ENCODE data around the gene MACC1.
"Not testable (repeated sequence)": the region's sequence is repeated elsewhere in the genome, so short reads cannot be mapped to it uniquely, and the experiment has no call there.

MACC1 gene

GRCh38 chr7:20187850-20188249 is 29.3 kb downstream of the MACC1 start:
- H3K9ac ChIP-seq (ENCODE audit: low read length); H3K9me3 ChIP-seq (ENCODE audit: control insufficient read depth, low read length); H3K27me3 ChIP-seq (ENCODE audit: control insufficient read depth, insufficient read depth, low read length); H3K36me3 ChIP-seq (ENCODE audit: control insufficient read depth, insufficient read depth, low read length); H3K4me3 ChIP-seq (ENCODE audit: low read length): not testable (repeated sequence)
- peaks cover 11% of the 10 kb centered on the region for H3K4me1 ChIP-seq (ENCODE audit: control insufficient read depth, insufficient read depth, low read length)

DNA sequence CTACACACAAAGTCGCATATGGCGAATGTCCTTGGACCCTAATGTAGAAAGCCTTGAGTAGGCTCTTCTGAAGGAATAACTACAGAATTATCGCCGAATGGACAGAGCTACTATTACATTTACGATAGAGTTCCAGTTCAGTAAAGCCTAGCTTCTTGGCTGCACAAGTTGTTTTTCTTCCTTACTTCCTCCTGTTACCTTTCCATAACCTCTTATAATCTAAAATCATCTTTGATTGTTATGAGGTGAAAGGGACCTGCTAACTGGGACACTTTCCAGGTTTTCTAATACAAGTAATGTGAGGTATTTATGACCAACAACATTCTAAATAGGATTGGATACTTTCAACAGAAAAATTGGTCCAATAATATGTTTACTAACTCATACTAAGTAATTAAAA is 31.2 kb downstream of the MACC1 start:
- H3K9ac ChIP-seq (ENCODE audit: low read length), result no peak overlapping the region
- H3K4me1 ChIP-seq (ENCODE audit: control insufficient read depth, insufficient read depth, low read length), result peaks cover 5% of the 10 kb centered on the region
- H3K9me3 ChIP-seq (ENCODE audit: control insufficient read depth, low read length), result no peaks in the 10 kb centered on the region
- H3K4me3 ChIP-seq (ENCODE audit: low read length), result no peak overlapping the region
- no peaks in the 10 kb centered on the region for H3K27me3 ChIP-seq (ENCODE audit: control insufficient read depth, insufficient read depth, low read length)
- no peaks in the 10 kb centered on the region for H3K36me3 ChIP-seq (ENCODE audit: control insufficient read depth, insufficient read depth, low read length)

DNA sequence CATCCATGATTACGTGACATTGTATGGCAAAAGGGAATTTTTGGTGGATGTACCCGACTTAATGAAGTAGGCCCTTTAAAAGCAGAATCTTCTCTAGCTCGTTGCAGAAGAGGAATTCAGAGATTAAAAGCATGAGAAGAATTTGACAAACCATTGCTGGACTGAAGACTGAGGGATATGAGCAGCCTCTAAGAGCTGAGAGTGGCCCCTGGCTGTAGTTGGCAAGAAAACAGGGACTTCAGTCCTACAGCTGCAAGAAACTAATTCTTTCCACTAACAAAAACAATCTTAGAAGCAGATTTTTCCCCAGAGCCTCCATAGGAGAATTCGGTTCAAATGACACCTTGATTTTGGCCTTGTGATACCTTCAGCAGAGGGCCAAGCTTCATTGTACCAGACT is 34.1 kb downstream of the MACC1 start:
- H3K9ac ChIP-seq (ENCODE audit: low read length), result no peak overlapping the region
- H3K4me3 ChIP-seq (ENCODE audit: low read length), result no peak overlapping the region
- no peaks in the 10 kb centered on the region for H3K36me3 ChIP-seq (ENCODE audit: control insufficient read depth, insufficient read depth, low read length)
- peaks cover 4% of the 10 kb centered on the region for H3K4me1 ChIP-seq (ENCODE audit: control insufficient read depth, insufficient read depth, low read length)
- no peaks in the 10 kb centered on the region for H3K9me3 ChIP-seq (ENCODE audit: control insufficient read depth, low read length)
- no peaks in the 10 kb centered on the region for H3K27me3 ChIP-seq (ENCODE audit: control insufficient read depth, insufficient read depth, low read length)

DNA sequence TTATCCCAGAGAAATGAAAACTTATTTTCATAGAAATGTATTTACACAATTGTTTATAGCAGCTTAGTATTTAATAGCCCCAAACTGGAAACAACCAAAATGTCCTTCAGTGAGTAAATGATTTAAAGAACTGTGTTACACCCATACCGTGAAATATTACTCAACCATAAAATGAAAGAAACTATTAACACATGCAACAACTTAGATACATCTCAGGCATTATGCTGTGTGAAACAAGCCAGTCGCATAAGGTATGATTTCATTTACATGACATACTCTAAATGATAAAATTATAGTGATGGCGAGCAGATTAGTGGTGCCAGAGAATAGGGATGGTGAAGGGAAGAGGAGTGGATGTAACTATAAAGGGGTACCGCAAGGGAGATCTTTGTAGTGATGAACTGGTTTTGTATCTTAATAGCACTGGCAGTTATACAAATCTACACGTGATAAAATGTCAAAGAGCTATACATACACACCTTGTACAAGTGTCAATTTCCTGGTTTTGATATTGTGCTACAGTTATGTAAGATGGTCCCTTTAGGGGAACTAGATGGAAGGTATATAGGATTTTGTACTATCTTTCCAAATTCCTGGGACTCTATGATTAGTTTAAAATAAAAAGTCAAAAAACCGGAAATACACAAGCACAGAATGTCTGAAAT is 40.5 kb downstream of the MACC1 start:
- Histone ChIP-seq H3K9me3 (ENCODE audit: control insufficient read depth, low read length) (no peaks in the 10 kb centered on the region), H3K4me1 (ENCODE audit: control insufficient read depth, insufficient read depth, low read length) (no peaks in the 10 kb centered on the region), H3K9ac (ENCODE audit: low read length) (no peak overlapping the region), H3K4me3 (ENCODE audit: low read length) (no peak overlapping the region), H3K27me3 (ENCODE audit: control insufficient read depth, insufficient read depth, low read length) (no peaks in the 10 kb centered on the region), H3K36me3 (ENCODE audit: control insufficient read depth, insufficient read depth, low read length) (no peaks in the 10 kb centered on the region)

GRCh38 chr7:20173828-20174227 is 43.4 kb downstream of the MACC1 start:
- no peaks in the 10 kb centered on the region for H3K9me3 ChIP-seq (ENCODE audit: control insufficient read depth, low read length)
- H3K9ac ChIP-seq (ENCODE audit: low read length), result no peak overlapping the region

DNA sequence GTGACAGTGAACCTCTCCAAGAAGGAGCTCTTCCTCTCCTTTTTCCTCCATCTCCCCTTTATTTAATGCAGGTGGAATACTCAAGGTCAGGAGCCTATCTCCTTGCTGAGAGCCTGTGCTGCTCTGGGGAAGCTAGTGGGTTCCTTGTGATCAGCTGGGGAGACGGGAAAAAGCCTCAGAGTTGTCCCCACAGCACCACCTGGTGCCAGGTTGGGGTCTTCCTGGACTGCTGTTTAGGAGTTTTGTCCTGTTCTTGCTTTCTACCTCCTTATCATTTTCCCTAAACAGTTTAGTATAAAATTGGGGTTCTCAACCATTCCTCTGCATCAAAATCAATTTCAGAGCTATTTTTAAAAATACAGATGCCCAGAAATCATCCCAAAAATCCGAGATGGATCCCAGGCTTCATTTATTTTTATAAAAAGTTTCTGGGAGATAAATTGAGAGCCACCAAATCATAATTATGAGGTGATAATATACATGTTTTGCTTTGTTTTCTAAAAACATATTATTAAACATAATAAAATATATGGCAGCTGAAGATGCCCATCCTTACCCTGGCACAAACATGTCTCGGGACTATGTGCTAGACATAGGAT is 44.3 kb downstream of the MACC1 start:
- no peak overlapping the region for H3K4me3 ChIP-seq (ENCODE audit: low read length)
- no peaks in the 10 kb centered on the region for H3K4me1 ChIP-seq (ENCODE audit: control insufficient read depth, insufficient read depth, low read length)
- no peak overlapping the region for H3K9ac ChIP-seq (ENCODE audit: low read length)
- H3K9me3 ChIP-seq (ENCODE audit: control insufficient read depth, low read length), result no peaks in the 10 kb centered on the region
- H3K27me3 ChIP-seq (ENCODE audit: control insufficient read depth, insufficient read depth, low read length), result no peaks in the 10 kb centered on the region
- no peaks in the 10 kb centered on the region for H3K36me3 ChIP-seq (ENCODE audit: control insufficient read depth, insufficient read depth, low read length)

More at GRCh38 chr7:20173828-20174227, 43.4 kb downstream of the MACC1 start:
- no peaks in the 10 kb centered on the region for H3K27me3 ChIP-seq (ENCODE audit: control insufficient read depth, insufficient read depth, low read length)
- no peaks in the 10 kb centered on the region for H3K4me1 ChIP-seq (ENCODE audit: control insufficient read depth, insufficient read depth, low read length)
- no peak overlapping the region for H3K4me3 ChIP-seq (ENCODE audit: low read length)
- no peaks in the 10 kb centered on the region for H3K36me3 ChIP-seq (ENCODE audit: control insufficient read depth, insufficient read depth, low read length)

DNA sequence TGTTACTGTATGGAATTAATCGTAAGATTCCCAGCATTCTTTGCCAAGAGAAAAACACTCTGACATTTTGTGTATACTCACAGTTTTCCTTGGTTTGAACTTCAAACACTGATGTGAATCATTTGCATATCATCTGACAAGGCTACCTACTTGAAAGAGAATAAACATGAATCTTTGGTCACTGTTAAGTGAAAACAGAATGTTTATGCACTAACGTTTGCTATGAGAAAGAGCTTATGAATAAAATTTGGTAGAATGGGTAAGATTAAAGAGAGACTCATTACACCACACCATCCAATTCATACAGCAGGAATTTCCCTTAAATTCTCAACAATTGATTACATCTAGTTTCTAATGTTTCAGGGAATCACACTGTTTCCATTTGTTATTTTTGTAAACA is 46.6 kb downstream of the MACC1 start:
- Histone ChIP-seq H3K36me3 (ENCODE audit: control insufficient read depth, insufficient read depth, low read length) (no peaks in the 10 kb centered on the region), H3K27me3 (ENCODE audit: control insufficient read depth, insufficient read depth, low read length) (no peaks in the 10 kb centered on the region), H3K9me3 (ENCODE audit: control insufficient read depth, low read length) (no peaks in the 10 kb centered on the region), H3K4me1 (ENCODE audit: control insufficient read depth, insufficient read depth, low read length) (no peaks in the 10 kb centered on the region), H3K9ac (ENCODE audit: low read length) (no peak overlapping the region), H3K4me3 (ENCODE audit: low read length) (no peak overlapping the region)

DNA sequence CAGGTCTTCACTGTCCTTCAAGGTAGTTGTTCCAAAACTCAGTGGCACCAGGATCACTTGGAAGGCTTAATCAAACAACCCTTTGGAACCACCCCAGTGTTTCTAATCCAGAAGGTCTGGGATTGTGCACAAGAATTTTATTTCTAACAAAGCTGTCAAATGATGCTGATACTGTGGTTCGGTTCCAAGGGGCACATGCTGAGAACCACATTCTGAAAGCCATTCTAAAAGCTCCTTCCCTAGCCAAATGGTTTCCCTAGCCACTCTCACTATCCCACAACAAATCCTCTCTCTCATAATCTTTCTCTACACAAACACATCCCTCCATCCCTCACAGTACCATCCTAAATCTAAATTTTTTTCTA is 52.1 kb downstream of the MACC1 start:
- Histone ChIP-seq H3K27me3 (ENCODE audit: control insufficient read depth, insufficient read depth, low read length) (no peaks in the 10 kb centered on the region), H3K4me1 (ENCODE audit: control insufficient read depth, insufficient read depth, low read length) (no peaks in the 10 kb centered on the region), H3K4me3 (ENCODE audit: low read length) (no peak overlapping the region), H3K36me3 (ENCODE audit: control insufficient read depth, insufficient read depth, low read length) (no peaks in the 10 kb centered on the region), H3K9me3 (ENCODE audit: control insufficient read depth, low read length) (no peaks in the 10 kb centered on the region), H3K9ac (ENCODE audit: low read length) (no peak overlapping the region)

- Histone ChIP-seq H3K36me3 (ENCODE audit: control insufficient read depth, insufficient read depth, low read length) (no peaks in the 10 kb centered on the region), H3K27me3 (ENCODE audit: control insufficient read depth, insufficient read depth, low read length) (no peaks in the 10 kb centered on the region), H3K9ac (ENCODE audit: low read length) (no peak overlapping the region), H3K4me3 (ENCODE audit: low read length) (no peak overlapping the region), H3K9me3 (ENCODE audit: control insufficient read depth, low read length) (no peaks in the 10 kb centered on the region), H3K4me1 (ENCODE audit: control insufficient read depth, insufficient read depth, low read length) (no peaks in the 10 kb centered on the region)
Observed at GRCh38 chr7:20164425-20165145, 52.6 kb downstream of the MACC1 start.

DNA sequence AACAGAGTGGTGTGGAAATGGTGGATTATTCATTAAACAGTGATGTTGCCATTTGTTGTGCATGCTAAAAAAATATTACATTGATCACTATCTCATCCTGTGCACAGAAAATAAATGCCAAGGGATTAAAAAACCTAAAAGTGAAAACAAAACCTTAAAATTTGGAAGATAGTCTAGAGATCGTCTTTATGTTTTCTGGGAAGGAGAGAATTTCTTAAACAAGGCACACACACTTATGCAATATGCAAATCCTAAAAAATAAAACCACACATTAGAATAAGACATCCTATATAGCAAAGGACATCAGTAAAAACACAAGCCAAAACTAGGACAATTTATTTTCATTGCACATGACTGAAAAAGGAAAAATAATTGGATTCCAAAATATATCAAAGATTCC is 54.5 kb downstream of the MACC1 start:
- Histone ChIP-seq H3K9me3 (ENCODE audit: control insufficient read depth, low read length) (no peaks in the 10 kb centered on the region), H3K4me1 (ENCODE audit: control insufficient read depth, insufficient read depth, low read length) (no peaks in the 10 kb centered on the region), H3K27me3 (ENCODE audit: control insufficient read depth, insufficient read depth, low read length) (no peaks in the 10 kb centered on the region), H3K36me3 (ENCODE audit: control insufficient read depth, insufficient read depth, low read length) (no peaks in the 10 kb centered on the region), H3K4me3 (ENCODE audit: low read length) (no peak overlapping the region), H3K9ac (ENCODE audit: low read length) (no peak overlapping the region)

- no peak overlapping the region for H3K9ac ChIP-seq (ENCODE audit: low read length)
- H3K36me3 ChIP-seq (ENCODE audit: control insufficient read depth, insufficient read depth, low read length), result no peaks in the 10 kb centered on the region
- no peaks in the 10 kb centered on the region for H3K9me3 ChIP-seq (ENCODE audit: control insufficient read depth, low read length)
- no peaks in the 10 kb centered on the region for H3K27me3 ChIP-seq (ENCODE audit: control insufficient read depth, insufficient read depth, low read length)
- H3K4me1 ChIP-seq (ENCODE audit: control insufficient read depth, insufficient read depth, low read length), result no peaks in the 10 kb centered on the region
- H3K4me3 ChIP-seq (ENCODE audit: low read length), result no peak overlapping the region
Observed at GRCh38 chr7:20159226-20159747, 57.9 kb downstream of the MACC1 start.

- H3K27me3 ChIP-seq (ENCODE audit: control insufficient read depth, insufficient read depth, low read length), result no peaks in the 10 kb centered on the region
- no peak overlapping the region for H3K9ac ChIP-seq (ENCODE audit: low read length)
- no peaks in the 10 kb centered on the region for H3K36me3 ChIP-seq (ENCODE audit: control insufficient read depth, insufficient read depth, low read length)
- no peaks in the 10 kb centered on the region for H3K4me1 ChIP-seq (ENCODE audit: control insufficient read depth, insufficient read depth, low read length)
- H3K4me3 ChIP-seq (ENCODE audit: low read length), result no peak overlapping the region
- no peaks in the 10 kb centered on the region for H3K9me3 ChIP-seq (ENCODE audit: control insufficient read depth, low read length)
Observed at GRCh38 chr7:20158684-20159083, 58.5 kb downstream of the MACC1 start.

All from mucosa of stomach (tissue), 1 donor.